A673 (cell line): ENCODE data around the gene SHISA5. TPM values are rescaled to one million over a fixed set of nuclear protein-coding genes. Genes with fewer than 3 reads are reported as not detected.
"Not testable (repeated sequence)": the region's sequence is repeated elsewhere in the genome, so short reads cannot be mapped to it uniquely, and the experiment has no call there.

Source experiments
- BruUV-seq: library from RNA; stranded (reverse); fragments of 400-500 nt; replicated peaks from 2 replicates; lab custom pipeline; 2021; lab: Mats Ljungman, UMichigan
- CTCF ChIA-PET: fragments of 300-600 bp; sonication (Branson Sonifier 250); formaldehyde crosslinking; loops from one replicate; lab custom pipeline; 2022; ENCODE audit warnings: antibody characterized with exemption; lab: Charles Lee
- POLR2A ChIA-PET: fragments of 300-600 bp; sonication (Branson Sonifier 250); formaldehyde crosslinking; loops from one replicate; lab custom pipeline; 2022; ENCODE audit warnings: antibody characterized with exemption; ENCODE audit not compliant: low non-redundant PET; lab: Charles Lee
- DNase-seq: peaks from one replicate; pipeline ENCODE4 v3.0.0-alpha.2; 2015; ENCODE audit warnings: low spot score
- H3K27ac ChIP-seq: fragments of 200-600 bp; sonication (generic); 2 replicates; pipeline ENCODE4 v1.5.1; 2016; ENCODE audit warnings: mixed run types, low read depth, mild to moderate bottlenecking, mixed read lengths, antibody characterized with exemption, low read length; ENCODE audit not compliant: poor library complexity, severe bottlenecking
- H3K27me3 ChIP-seq: fragments of 200-600 bp; sonication (generic); replicated peaks from 2 replicates; pipeline ENCODE4 v1.6.1; 2017; ENCODE audit warnings: mixed run types, low read depth, mild to moderate bottlenecking, mixed read lengths, antibody characterized with exemption, low read length; ENCODE audit not compliant: insufficient read depth, poor library complexity
- H3K36me3 ChIP-seq: fragments of 200-600 bp; sonication (generic); 2 replicates; pipeline ENCODE4 v1.6.1; 2016; ENCODE audit warnings: mixed run types, mild to moderate bottlenecking, mixed read lengths, antibody characterized with exemption, low read length; ENCODE audit not compliant: insufficient read depth, poor library complexity, severe bottlenecking
- H3K4me1 ChIP-seq: fragments of 200-600 bp; sonication (generic); 2 replicates; pipeline ENCODE4 v1.6.1; 2017; ENCODE audit warnings: mixed run types, mild to moderate bottlenecking, mixed read lengths, antibody characterized with exemption, low read length; ENCODE audit not compliant: insufficient read depth, poor library complexity, severe bottlenecking
- H3K4me3 ChIP-seq: fragments of 200-600 bp; sonication (generic); 2 replicates; pipeline ENCODE4 v1.5.1; 2016; ENCODE audit warnings: low read depth, mixed run types, mild to moderate bottlenecking, mixed read lengths, low read length; ENCODE audit not compliant: poor library complexity, severe bottlenecking
- H3K9me3 ChIP-seq: fragments of 200-600 bp; sonication (generic); 2 replicates; pipeline ENCODE4 v1.6.1; 2016; ENCODE audit warnings: mixed run types, low read depth, mild to moderate bottlenecking, mixed read lengths, antibody characterized with exemption, low read length; ENCODE audit not compliant: poor library complexity, severe bottlenecking
- EZH2 ChIP-seq: fragments of 200-600 bp; sonication (generic); IDR thresholded peaks from 2 replicates; pipeline ENCODE4 v1.6.1; 2017; ENCODE audit warnings: borderline replicate concordance, low read depth, mild to moderate bottlenecking, mixed read lengths, antibody characterized with exemption, low read length; ENCODE audit not compliant: poor library complexity, severe bottlenecking
- intact Hi-C: fragments of 100-400 bp; cut with micrococcal nuclease; formaldehyde crosslinking; loops from one replicate; pipeline ENCODE4 v1.10.0; 2022; ENCODE audit not compliant: unreplicated experiment
- total RNA-seq: library from RNA; stranded (reverse); gene quantifications from 2 replicates; pipeline ENCODE4 v1.2.3, GENCODE V29; 2021
- TF ChIP-seq, protein P1 (sequence below): fragments of 300-800, 200-600 bp; sonication (generic); conservative IDR thresholded peaks from 2 replicates; pipeline ENCODE4 v1.5.1; 2017; ENCODE audit warnings: low read depth, mild to moderate bottlenecking, antibody characterized with exemption, low read length, moderate library complexity, mixed read lengths

SHISA5 gene
- total RNA-seq, 1 experiment from 2014 or later: 61.8 TPM

DNA sequence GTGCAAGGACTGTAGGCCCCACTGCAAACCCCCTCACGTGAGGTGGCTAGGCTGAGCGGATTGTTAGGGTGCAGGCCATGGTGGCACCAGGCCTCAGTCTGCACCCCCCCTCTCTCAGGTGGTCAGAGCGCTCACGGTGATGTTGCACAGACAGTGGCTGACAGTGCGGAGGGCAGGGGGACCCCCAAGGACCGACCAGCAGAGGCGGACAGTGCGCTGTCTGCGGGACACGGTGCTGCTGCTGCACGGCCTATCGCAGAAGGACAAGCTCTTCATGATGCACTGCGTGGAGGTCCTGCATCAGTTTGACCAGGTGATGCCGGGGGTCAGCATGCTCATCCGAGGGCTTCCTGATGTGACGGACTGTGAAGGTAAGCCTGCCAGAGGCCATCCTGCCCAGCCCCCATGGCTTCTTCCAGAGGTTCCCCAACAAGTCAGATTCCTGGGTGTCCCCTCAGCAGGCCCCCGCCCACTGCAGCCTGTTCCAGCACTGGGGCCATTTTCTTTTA lies 39.2 kb downstream of the SHISA5 start:
- Histone ChIP-seq H3K27me3 (no peaks in the 10 kb centered on the region), H3K4me1 (peaks cover 12% of the 10 kb centered on the region), H3K4me3 (no peak overlapping the region), H3K9me3 (no peaks in the 10 kb centered on the region), H3K36me3 (peaks cover 4% of the 10 kb centered on the region), H3K27ac (no peak overlapping the region)
- intact Hi-C loops: no loop called here
- ChIA-PET CTCF (no interaction called here), POLR2A (interaction anchor here (0.6 kb wide), 1 partner anchor 91 kb away, joined by 3 read pairs; no protein-coding TSS in a partner anchor)
- no peak for TF ChIP-seq EZH2
- TF ChIP-seq, protein P1, sequence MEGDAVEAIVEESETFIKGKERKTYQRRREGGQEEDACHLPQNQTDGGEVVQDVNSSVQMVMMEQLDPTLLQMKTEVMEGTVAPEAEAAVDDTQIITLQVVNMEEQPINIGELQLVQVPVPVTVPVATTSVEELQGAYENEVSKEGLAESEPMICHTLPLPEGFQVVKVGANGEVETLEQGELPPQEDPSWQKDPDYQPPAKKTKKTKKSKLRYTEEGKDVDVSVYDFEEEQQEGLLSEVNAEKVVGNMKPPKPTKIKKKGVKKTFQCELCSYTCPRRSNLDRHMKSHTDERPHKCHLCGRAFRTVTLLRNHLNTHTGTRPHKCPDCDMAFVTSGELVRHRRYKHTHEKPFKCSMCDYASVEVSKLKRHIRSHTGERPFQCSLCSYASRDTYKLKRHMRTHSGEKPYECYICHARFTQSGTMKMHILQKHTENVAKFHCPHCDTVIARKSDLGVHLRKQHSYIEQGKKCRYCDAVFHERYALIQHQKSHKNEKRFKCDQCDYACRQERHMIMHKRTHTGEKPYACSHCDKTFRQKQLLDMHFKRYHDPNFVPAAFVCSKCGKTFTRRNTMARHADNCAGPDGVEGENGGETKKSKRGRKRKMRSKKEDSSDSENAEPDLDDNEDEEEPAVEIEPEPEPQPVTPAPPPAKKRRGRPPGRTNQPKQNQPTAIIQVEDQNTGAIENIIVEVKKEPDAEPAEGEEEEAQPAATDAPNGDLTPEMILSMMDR: no peak
- DNase-seq: no peak
- BruUV-seq: no TSS peak

DNA sequence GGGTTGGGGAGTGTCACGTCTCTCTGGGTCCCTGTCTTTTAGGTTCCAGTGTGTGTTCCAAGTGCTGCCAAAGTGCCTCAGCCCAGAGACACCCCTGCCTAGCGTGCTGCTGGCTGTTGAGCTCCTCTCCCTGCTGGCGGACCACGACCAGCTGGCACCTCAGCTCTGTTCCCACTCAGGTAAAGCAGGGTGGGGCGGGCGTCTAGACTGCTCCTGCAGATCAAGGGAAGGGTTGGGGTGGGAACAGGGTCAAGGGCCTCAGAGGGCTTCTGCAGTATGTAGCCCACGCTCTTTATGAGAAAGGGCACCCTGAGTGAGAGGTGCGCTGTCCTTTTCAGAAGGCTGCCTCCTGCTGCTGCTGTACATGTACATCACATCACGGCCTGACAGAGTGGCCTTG lies 40.3 kb downstream of the SHISA5 start:
- Histone ChIP-seq H3K9me3 (no peaks in the 10 kb centered on the region), H3K4me1 (peaks cover 12% of the 10 kb centered on the region), H3K4me3 (no peak overlapping the region), H3K36me3 (peaks cover 10% of the 10 kb centered on the region), H3K27ac (no peak overlapping the region), H3K27me3 (no peaks in the 10 kb centered on the region)
- CTCF ChIA-PET: no interaction called here
- TF ChIP-seq, protein P1: no peak
- TF ChIP-seq EZH2: no peak
- intact Hi-C loops: no loop called here
- DNase-seq: no peak
- POLR2A ChIA-PET: no interaction called here
- no TSS peak for BruUV-seq

DNA sequence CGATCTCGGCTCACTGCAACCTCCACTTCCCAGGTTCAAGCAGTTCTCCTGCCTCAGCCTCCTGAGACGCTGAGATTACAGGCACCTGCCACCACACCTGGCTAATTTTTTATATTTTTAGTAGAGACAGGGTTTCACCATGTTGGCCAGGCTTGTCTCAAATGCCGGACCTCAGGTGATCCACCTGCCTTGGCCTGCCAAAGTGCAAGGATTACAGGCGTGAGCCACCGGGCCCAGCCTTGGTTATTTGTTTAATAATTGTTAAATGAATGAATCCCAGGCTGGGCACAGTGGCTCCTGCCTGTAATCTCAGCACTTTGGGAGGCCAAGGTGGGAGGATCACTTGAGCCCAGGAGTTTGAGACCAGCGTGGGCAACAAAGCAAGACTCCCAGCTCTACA lies 42.2 kb downstream of the SHISA5 start:
- intact Hi-C loops, DNase-seq, H3K4me3 ChIP-seq, H3K9me3 ChIP-seq, H3K27ac ChIP-seq, CTCF ChIA-PET, BruUV-seq, H3K27me3 ChIP-seq, H3K4me1 ChIP-seq: not testable (repeated sequence)
- POLR2A ChIA-PET: interaction anchor here (0.7 kb wide), 1 partner anchor 58 kb away, joined by 3 read pairs; no protein-coding TSS in a partner anchor
- H3K36me3 ChIP-seq: peaks cover 10% of the 10 kb centered on the region

DNA sequence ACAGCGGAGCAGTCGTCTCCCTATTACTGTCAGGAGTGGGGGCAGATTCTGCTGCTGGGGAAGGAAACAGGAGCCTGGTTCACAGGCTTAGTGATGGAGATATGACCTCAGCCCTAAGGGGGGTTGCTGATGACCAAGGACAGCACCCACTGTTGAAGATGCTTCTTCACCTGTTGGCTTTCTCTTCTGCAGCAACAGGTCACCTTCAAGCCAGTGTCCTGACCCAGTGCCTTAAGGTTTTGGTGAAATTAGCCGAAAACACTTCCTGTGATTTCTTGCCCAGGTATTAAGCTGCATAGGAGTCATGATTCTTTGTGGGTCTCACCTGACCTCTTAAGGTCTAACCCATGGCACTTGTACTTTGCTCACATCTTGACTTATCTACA lies 43.5 kb downstream of the SHISA5 start:
- Histone ChIP-seq H3K27me3 (no peaks in the 10 kb centered on the region), H3K4me1 (no peaks in the 10 kb centered on the region), H3K4me3 (no peak overlapping the region), H3K9me3 (no peaks in the 10 kb centered on the region), H3K36me3 (peaks cover 10% of the 10 kb centered on the region), H3K27ac (no peak overlapping the region)
- intact Hi-C loops: no loop called here
- TF ChIP-seq EZH2: no peak
- TF ChIP-seq, protein P1: no peak
- ChIA-PET CTCF (no interaction called here), POLR2A (no interaction called here)
- BruUV-seq: no TSS peak
- no peak for DNase-seq
